PC-9 (cell line): Measurements from ENCODE around the gene LAP3. TPM values are rescaled to one million over a fixed set of nuclear protein-coding genes. Genes with fewer than 3 reads are reported as not detected.

Experiments
- BruUV-seq: library from RNA; stranded (reverse); fragments of 400-500 nt; replicated peaks from 2 replicates; lab custom pipeline; 2021; lab: Mats Ljungman, UMichigan
- CTCF ChIA-PET: fragments of 300-600 bp; sonication (Branson Sonifier 250); formaldehyde crosslinking; loops from one replicate; lab custom pipeline; 2022; ENCODE audit warnings: antibody characterized with exemption; lab: Charles Lee
- POLR2A ChIA-PET: fragments of 300-600 bp; sonication (Branson Sonifier 250); formaldehyde crosslinking; loops from one replicate; lab custom pipeline; 2022; ENCODE audit warnings: antibody characterized with exemption; ENCODE audit not compliant: unreplicated experiment; lab: Charles Lee
- DNase-seq, 2 experiments: peaks; one replicate each; pipeline versions ENCODE4 v3.0.0 to v3.0.0-alpha.2; 2015 to 2022; ENCODE audit warnings: mixed read lengths in 1 of 2
- H2AFZ ChIP-seq: fragments of 200-600 bp; sonication (generic); 2 replicates; pipeline ENCODE4 v1.8.1; 2017; ENCODE audit warnings: antibody characterized with exemption
- H3F3A ChIP-seq: fragments of 200-600 bp; sonication (generic); 2 replicates; pipeline ENCODE4 v1.8.1; 2017; ENCODE audit warnings: antibody characterized with exemption, mild to moderate bottlenecking, low read depth; ENCODE audit not compliant: insufficient read depth
- H3K27ac ChIP-seq: fragments of 200-600 bp; sonication (generic); 2 replicates; pipeline ENCODE4 v1.6.1; 2016; ENCODE audit warnings: mixed run types
- H3K27me3 ChIP-seq: fragments of 200-600 bp; sonication (generic); 2 replicates; pipeline ENCODE4 v1.6.1; 2016; ENCODE audit warnings: low read depth, mixed run types; ENCODE audit not compliant: insufficient read depth
- H3K36me3 ChIP-seq: fragments of 200-600 bp; sonication (generic); 2 replicates; pipeline ENCODE4 v1.6.1; 2016; ENCODE audit warnings: low read depth, mixed run types
- H3K4me1 ChIP-seq: fragments of 200-600 bp; sonication (generic); replicated peaks from 2 replicates; pipeline ENCODE4 v1.6.1; 2016; ENCODE audit warnings: mixed run types; ENCODE audit not compliant: insufficient read depth
- H3K4me2 ChIP-seq: fragments of 200-600 bp; sonication (generic); 2 replicates; pipeline ENCODE4 v1.6.1; 2017; ENCODE audit warnings: mixed run types
- H3K4me3 ChIP-seq: fragments of 200-600 bp; sonication (generic); 2 replicates; pipeline ENCODE4 v1.6.1; 2016; ENCODE audit warnings: mixed run types
- H3K79me2 ChIP-seq: fragments of 200-600 bp; sonication (generic); 2 replicates; pipeline ENCODE4 v1.6.1; 2017; ENCODE audit warnings: low read depth, mixed run types
- H3K9me2 ChIP-seq: fragments of 200-600 bp; sonication (generic); 2 replicates; pipeline ENCODE4 v1.8.1; 2017; ENCODE audit warnings: mild to moderate bottlenecking; ENCODE audit not compliant: insufficient read depth
- H3K9me3 ChIP-seq: fragments of 200-600 bp; sonication (generic); 2 replicates; pipeline ENCODE4 v1.8.1; 2016; ENCODE audit warnings: low read depth; ENCODE audit not compliant: insufficient read depth
- H4K20me1 ChIP-seq: fragments of 200-600 bp; sonication (generic); 2 replicates; pipeline ENCODE4 v1.8.1; 2017; ENCODE audit not compliant: insufficient read depth
- EZH2 ChIP-seq: fragments of 200-600 bp; sonication (generic); IDR thresholded peaks from 2 replicates; pipeline ENCODE4 v1.8.0; 2017; ENCODE audit warnings: antibody characterized with exemption, low read depth
- intact Hi-C: fragments of 100-400 bp; cut with micrococcal nuclease; formaldehyde crosslinking; loops from one replicate; pipeline ENCODE4 v1.10.0; 2022; ENCODE audit not compliant: unreplicated experiment
- total RNA-seq: library from RNA; stranded (reverse); gene quantifications from 2 replicates; pipeline ENCODE4 v1.2.3, GENCODE V29; 2021
- TF ChIP-seq, protein P1 (sequence below): fragments of 200-600 bp; sonication (generic); conservative IDR thresholded peaks from 2 replicates; pipeline ENCODE4 v1.6.1; 2017; ENCODE audit warnings: mixed run types, antibody characterized with exemption, mild to moderate bottlenecking, moderate library complexity

LAP3 gene
- total RNA-seq, 1 experiment from 2014 or later, result 43.9 TPM

DNA sequence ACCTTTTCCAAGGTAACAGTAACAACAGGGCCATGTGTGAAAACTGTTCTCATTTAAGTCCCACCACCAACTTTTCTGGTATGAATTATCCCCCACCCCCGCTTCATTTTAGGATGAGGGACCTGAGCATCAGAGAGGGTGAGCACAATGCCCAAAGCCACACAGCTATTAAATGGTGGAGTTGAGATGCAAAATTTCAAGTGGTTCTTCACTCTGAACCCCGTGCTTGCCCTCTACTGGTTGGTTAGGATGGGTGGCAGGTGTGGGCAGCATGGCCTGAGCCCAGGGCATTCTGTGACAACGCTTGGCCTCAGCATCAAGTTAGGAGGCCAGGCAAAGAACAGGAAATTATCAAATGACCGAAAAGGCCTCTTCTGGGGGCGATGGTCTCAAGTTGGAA lies 70.9 kb downstream of the LAP3 start:
- DNase-seq, result no peak
- H3K27me3 ChIP-seq, result no peaks in the 10 kb centered on the region
- H3K79me2 ChIP-seq, result no peaks in the 10 kb centered on the region
- no peaks in the 10 kb centered on the region for H4K20me1 ChIP-seq
- H3F3A ChIP-seq, result no peaks in the 10 kb centered on the region
- no TSS peak for BruUV-seq
- ChIA-PET CTCF (interaction anchor here (0.7 kb wide), 1 partner anchor 1043 kb away, joined by 17 read pairs; no protein-coding TSS in a partner anchor), POLR2A (no interaction called here)
- no peak overlapping the region for H3K4me3 ChIP-seq
- H3K4me1 ChIP-seq, result no peaks in the 10 kb centered on the region
- H3K4me2 ChIP-seq, result no peak overlapping the region
- no peaks in the 10 kb centered on the region for H3K36me3 ChIP-seq
- TF ChIP-seq, protein P1, sequence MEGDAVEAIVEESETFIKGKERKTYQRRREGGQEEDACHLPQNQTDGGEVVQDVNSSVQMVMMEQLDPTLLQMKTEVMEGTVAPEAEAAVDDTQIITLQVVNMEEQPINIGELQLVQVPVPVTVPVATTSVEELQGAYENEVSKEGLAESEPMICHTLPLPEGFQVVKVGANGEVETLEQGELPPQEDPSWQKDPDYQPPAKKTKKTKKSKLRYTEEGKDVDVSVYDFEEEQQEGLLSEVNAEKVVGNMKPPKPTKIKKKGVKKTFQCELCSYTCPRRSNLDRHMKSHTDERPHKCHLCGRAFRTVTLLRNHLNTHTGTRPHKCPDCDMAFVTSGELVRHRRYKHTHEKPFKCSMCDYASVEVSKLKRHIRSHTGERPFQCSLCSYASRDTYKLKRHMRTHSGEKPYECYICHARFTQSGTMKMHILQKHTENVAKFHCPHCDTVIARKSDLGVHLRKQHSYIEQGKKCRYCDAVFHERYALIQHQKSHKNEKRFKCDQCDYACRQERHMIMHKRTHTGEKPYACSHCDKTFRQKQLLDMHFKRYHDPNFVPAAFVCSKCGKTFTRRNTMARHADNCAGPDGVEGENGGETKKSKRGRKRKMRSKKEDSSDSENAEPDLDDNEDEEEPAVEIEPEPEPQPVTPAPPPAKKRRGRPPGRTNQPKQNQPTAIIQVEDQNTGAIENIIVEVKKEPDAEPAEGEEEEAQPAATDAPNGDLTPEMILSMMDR, result no peak
- no peak for TF ChIP-seq EZH2
- no peak overlapping the region for H3K27ac ChIP-seq
- H3K9me2 ChIP-seq, result no peaks in the 10 kb centered on the region
- intact Hi-C loops, result no loop called here
- H3K9me3 ChIP-seq, result no peaks in the 10 kb centered on the region
- H2AFZ ChIP-seq, result no peak overlapping the region

DNA sequence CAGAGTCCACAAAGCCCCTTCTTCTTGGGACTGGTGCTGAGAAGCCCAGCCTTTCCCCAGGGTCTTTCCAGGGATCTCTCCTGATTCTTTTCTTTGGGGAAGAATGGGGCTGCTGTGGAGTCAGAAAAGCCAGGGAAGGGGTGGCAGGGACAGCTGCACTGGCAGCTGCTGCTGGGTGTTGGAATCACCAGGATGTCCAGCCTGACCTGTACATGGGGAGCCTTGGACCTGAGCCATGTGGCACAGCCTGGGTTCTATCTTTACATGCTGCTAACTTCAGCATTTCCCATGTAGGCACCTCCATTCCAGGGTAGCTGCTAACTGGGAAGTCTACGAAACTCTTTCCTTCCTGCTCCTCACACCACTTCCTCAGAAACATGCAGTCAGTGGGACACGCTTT lies 73.4 kb downstream of the LAP3 start:
- TF ChIP-seq, protein P1, result no peak
- TF ChIP-seq EZH2, result no peak
- DNase-seq, result no peak
- no peaks in the 10 kb centered on the region for H4K20me1 ChIP-seq
- H3K4me2 ChIP-seq, result no peak overlapping the region
- no TSS peak for BruUV-seq
- no peaks in the 10 kb centered on the region for H3F3A ChIP-seq
- H3K27me3 ChIP-seq, result no peaks in the 10 kb centered on the region
- H3K36me3 ChIP-seq, result no peaks in the 10 kb centered on the region
- intact Hi-C loops, result no loop called here
- H3K4me3 ChIP-seq, result no peak overlapping the region
- ChIA-PET CTCF (no interaction called here), POLR2A (no interaction called here)
- H3K27ac ChIP-seq, result no peak overlapping the region
- no peak overlapping the region for H2AFZ ChIP-seq
- no peaks in the 10 kb centered on the region for H3K9me3 ChIP-seq
- H3K9me2 ChIP-seq, result no peaks in the 10 kb centered on the region
- H3K4me1 ChIP-seq, result no peaks in the 10 kb centered on the region
- no peaks in the 10 kb centered on the region for H3K79me2 ChIP-seq

DNA sequence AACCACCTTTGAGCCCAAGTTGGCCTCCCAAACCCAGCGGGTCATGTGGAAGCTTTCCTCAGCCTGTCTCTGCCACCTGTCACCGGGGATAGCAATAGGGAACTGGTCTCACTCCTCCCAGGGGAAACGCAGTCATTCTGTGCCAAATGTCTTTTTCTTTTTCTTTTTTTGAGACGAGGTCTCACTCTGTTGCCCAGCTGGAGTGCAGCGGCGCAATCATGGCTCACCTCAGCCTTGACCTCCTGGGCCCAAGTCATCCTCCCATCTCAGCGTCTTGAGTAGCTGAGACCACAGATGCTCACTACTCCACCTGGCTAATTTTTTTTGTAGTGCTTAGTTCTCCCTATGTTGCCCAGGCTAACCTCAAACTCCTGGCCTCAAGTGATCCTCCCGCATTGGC lies 77.7 kb downstream of the LAP3 start:
- intact Hi-C loops, result no loop called here
- Histone ChIP-seq H4K20me1 (no peaks in the 10 kb centered on the region), H3K79me2 (no peaks in the 10 kb centered on the region), H3K36me3 (no peaks in the 10 kb centered on the region), H3K9me2 (no peaks in the 10 kb centered on the region), H3K27me3 (no peaks in the 10 kb centered on the region), H3F3A (no peaks in the 10 kb centered on the region), H3K4me1 (no peaks in the 10 kb centered on the region), H3K9me3 (no peaks in the 10 kb centered on the region), H3K4me3 (no peak overlapping the region), H3K4me2 (no peak overlapping the region), H3K27ac (no peak overlapping the region), H2AFZ (no peak overlapping the region)
- ChIA-PET CTCF (no interaction called here), POLR2A (no interaction called here)
- TF ChIP-seq, protein P1, result no peak
- no peak for TF ChIP-seq EZH2
- no TSS peak for BruUV-seq
- no peak for DNase-seq
